Panc1 (cell line): Measurements from ENCODE around the gene GPC6. TPM values are rescaled to one million over a fixed set of nuclear protein-coding genes. Genes with fewer than 3 reads are reported as not detected.

Experiments used
- ATAC-seq: fragments of 200-7000 bp; cut with Tn5 transposase; 2 replicates; pipeline ENCODE4 v1.9.1; 2020; ENCODE audit warnings: mild to moderate bottlenecking, moderate library complexity
- BruUV-seq: library from RNA; stranded (reverse); fragments of 400-500 nt; replicated peaks from 2 replicates; lab custom pipeline; 2021; lab: Mats Ljungman, UMichigan
- CTCF ChIA-PET: fragments of 300-600 bp; sonication (Branson Sonifier 250); formaldehyde crosslinking; loops from one replicate; lab custom pipeline; 2022; ENCODE audit warnings: antibody characterized with exemption; lab: Charles Lee
- POLR2A ChIA-PET: fragments of 300-600 bp; sonication (Branson Sonifier 250); formaldehyde crosslinking; loops from one replicate; lab custom pipeline; 2022; ENCODE audit warnings: antibody characterized with exemption; lab: Charles Lee
- DNase-seq: peaks from one replicate; pipeline ENCODE4 v3.0.0-alpha.2; 2010; ENCODE audit warnings: low read depth, low spot score
- H3K27ac ChIP-seq: 2 replicates; pipeline ENCODE4 v1.5.1; 2011; ENCODE audit warnings: mild to moderate bottlenecking, low read length, inconsistent platforms
- H3K27me3 ChIP-seq: fragments of 200-500 bp; sonication (Bioruptor generic); 2 replicates; pipeline ENCODE4 v1.6.0; 2014; ENCODE audit warnings: low read length, inconsistent platforms; ENCODE audit not compliant: control insufficient read depth, insufficient read depth
- H3K36me3 ChIP-seq: fragments of 200-500 bp; sonication (Bioruptor generic); 2 replicates; pipeline ENCODE4 v1.5.1; 2014; ENCODE audit warnings: inconsistent platforms, mild to moderate bottlenecking, low read length, moderate library complexity; ENCODE audit not compliant: control insufficient read depth, insufficient read depth
- H3K4me1 ChIP-seq: 2 replicates; pipeline ENCODE4 v1.5.1; 2011; ENCODE audit warnings: inconsistent platforms, mild to moderate bottlenecking, low read length, moderate library complexity; ENCODE audit not compliant: control insufficient read depth, insufficient read depth
- H3K4me3 ChIP-seq, 2 experiments: 2 replicates each; pipeline ENCODE4 v1.5.1; 2011 to 2012; ENCODE audit warnings: low read depth in 2 of 2, low read length in 2 of 2, mild to moderate bottlenecking in 2 of 2, inconsistent platforms in 1 of 2, moderate library complexity in 1 of 2
- H3K9me3 ChIP-seq: fragments of 200-500 bp; sonication (Bioruptor generic); 2 replicates; pipeline ENCODE4 v1.5.1; 2014; ENCODE audit warnings: low read depth, mild to moderate bottlenecking, inconsistent platforms, low read length, moderate library complexity; ENCODE audit not compliant: control insufficient read depth, insufficient read depth
- CTCF ChIP-seq: fragments of 450-650 bp; IDR thresholded peaks from 2 replicates; pipeline ENCODE4 v1.5.1; 2017; ENCODE audit warnings: mild to moderate bottlenecking
- POLR2AphosphoS5 ChIP-seq: IDR thresholded peaks from 2 replicates; pipeline ENCODE4 v1.6.1; 2012; ENCODE audit warnings: mild to moderate bottlenecking, low read depth, low read length, moderate library complexity
- REST ChIP-seq, 2 experiments: IDR thresholded peaks; 2 replicates each; pipeline ENCODE4 v1.6.1; 2011 to 2012; ENCODE audit warnings: low read depth in 2 of 2, control low read depth in 1 of 2, low read length in 1 of 2, mild to moderate bottlenecking in 1 of 2, moderate library complexity in 1 of 2; ENCODE audit not compliant: insufficient read depth in 1 of 2
- SIN3A ChIP-seq: IDR thresholded peaks from 2 replicates; pipeline ENCODE4 v1.6.1; 2012; ENCODE audit warnings: low read depth, mild to moderate bottlenecking, low read length, moderate library complexity, borderline replicate concordance; ENCODE audit not compliant: insufficient read depth
- TCF7L2 ChIP-seq: IDR thresholded peaks from 2 replicates; pipeline ENCODE4 v1.6.1; 2011; ENCODE audit warnings: mild to moderate bottlenecking, low read depth, low read length, inconsistent platforms
- in situ Hi-C: cut with HindIII; loops from 2 replicates; pipeline ENCODE4 v1.10.0; 2016; ENCODE audit warnings: low sequenced_read_pairs, low pct_unique_long_range_greater_than_20kb
- intact Hi-C: fragments of 100-400 bp; cut with micrococcal nuclease; formaldehyde crosslinking; loops from one replicate; pipeline ENCODE4 v1.10.0; 2022; ENCODE audit not compliant: unreplicated experiment
- total RNA-seq: library from RNA; stranded (reverse); gene quantifications from one replicate; pipeline ENCODE4 v1.2.1, GENCODE V29; 2021; ENCODE audit not compliant: unreplicated experiment

GPC6 gene
- total RNA-seq, 1 experiment from 2014 or later, result 4.8 TPM

DNA sequence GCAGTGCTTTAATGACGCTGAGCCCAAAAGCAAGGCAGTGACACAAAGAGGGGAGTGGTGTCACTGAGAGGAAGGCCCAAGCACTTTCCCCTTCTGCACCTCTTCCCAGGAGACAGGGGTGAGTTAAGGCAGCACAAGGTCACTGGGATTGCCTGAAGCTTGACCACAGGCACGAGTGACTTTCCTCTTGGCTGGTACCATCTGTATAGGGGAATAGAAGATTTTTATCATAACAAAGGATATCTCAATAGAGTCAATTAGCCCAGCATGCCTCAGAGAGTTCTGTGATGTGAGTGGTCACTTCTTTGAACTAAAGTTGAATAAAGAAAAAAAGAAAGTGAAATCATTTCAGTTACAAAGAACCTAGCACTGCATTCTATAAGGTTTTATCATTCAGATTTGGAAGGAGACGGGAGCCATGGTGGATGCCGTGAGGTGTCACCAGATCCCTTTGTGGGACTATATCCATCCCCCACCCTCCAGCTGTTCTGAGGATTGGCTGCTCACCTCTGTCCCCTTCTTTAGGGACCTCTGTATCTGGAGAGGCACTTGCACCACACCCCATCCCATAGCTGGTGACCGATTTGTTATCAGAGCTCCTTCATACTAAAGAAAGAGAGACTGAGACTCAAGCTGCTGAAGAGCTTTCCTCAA lies 961.7 kb downstream of the GPC6 start:
- ChIA-PET CTCF (no interaction called here), POLR2A (no interaction called here)
- intact Hi-C loops (no loop called here), in situ Hi-C loops (no loop called here)
- Histone ChIP-seq H3K36me3 (no peaks in the 10 kb centered on the region), H3K27me3 (no peaks in the 10 kb centered on the region), H3K4me1 (no peaks in the 10 kb centered on the region; the same call in 1 of the 2 replicates), H3K9me3 (no peaks in the 10 kb centered on the region), H3K4me3 (no peak overlapping the region), H3K27ac (no peak overlapping the region)
- BruUV-seq, result no TSS peak
- no peak for ATAC-seq
- TF ChIP-seq SIN3A (no peak), REST (IDR thresholded peaks at IDR 0.05; ENCODE audit: insufficient read depth in 1 of 2, low read depth in 2 of 2, low read length in 1 of 2) (no peak), CTCF (no peak), POLR2AphosphoS5 (no peak), TCF7L2 (no peak)
- no peak for DNase-seq

DNA sequence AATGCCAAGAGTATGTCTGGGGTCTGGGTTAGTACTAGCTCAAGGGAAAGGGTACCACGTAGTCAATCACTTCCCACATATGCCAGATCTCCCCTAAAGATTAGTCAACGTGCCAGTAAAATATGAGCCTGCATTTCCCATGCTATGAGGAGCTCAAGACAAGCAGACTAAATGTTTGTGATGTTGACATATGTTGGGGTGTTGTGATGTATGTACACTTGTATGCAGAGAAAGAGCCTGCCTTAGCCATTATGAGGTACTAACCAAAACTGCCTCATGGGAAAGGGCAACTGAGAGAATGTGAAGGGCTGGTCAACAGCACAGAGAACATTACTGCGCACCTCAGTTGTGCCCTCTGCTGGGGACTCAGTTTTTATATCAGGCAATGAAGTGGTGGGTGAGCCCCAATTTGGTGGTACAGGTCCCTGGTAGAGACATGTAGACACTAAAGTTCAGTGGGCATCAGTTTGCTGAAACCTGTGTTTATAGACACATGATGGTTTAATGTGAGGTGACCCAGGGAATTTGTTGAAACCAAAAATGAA lies 965.9 kb downstream of the GPC6 start:
- H3K9me3 ChIP-seq, result no peaks in the 10 kb centered on the region
- in situ Hi-C loops, result no loop called here
- no TSS peak for BruUV-seq
- no peaks in the 10 kb centered on the region for H3K36me3 ChIP-seq
- H3K4me3 ChIP-seq, result no peak overlapping the region
- no peak overlapping the region for H3K27ac ChIP-seq
- POLR2A ChIA-PET, result no interaction called here
- intact Hi-C loops, result no loop called here
- no peak for DNase-seq
- ATAC-seq, result no peak
- CTCF ChIA-PET, result no interaction called here
- H3K27me3 ChIP-seq, result no peaks in the 10 kb centered on the region
- TF ChIP-seq POLR2AphosphoS5 (no peak), CTCF (peak; percentile 42), REST (IDR thresholded peaks at IDR 0.05; ENCODE audit: insufficient read depth in 1 of 2, low read depth in 2 of 2, low read length in 1 of 2) (no peak)
- no peaks in the 10 kb centered on the region; the same call in 1 of the 2 replicates for H3K4me1 ChIP-seq
